ENCODE results near the gene LRRC38. TPM values are rescaled to one million over a fixed set of nuclear protein-coding genes. Genes with fewer than 3 reads are reported as not detected.

The LRRC38 gene
- total and polyA plus RNA-seq, 2 donors (not counting 1 experiment from before 2014, with no cell fraction given): not detected

GRCh38 chr1:13483946-13484345, 29.9 kb downstream of the LRRC38 start:
- TF ChIP-seq EZH2 (IDR thresholded peaks at IDR 0.05; ENCODE audit: borderline replicate concordance, insufficient read depth, low read depth, low read length, poor library complexity, severe bottlenecking): no peak
- TF ChIP-seq CTCF (IDR thresholded peaks at IDR 0.05): no peak
- no peak for ATAC-seq (ENCODE audit: low read depth)
- H3K27ac ChIP-seq (ENCODE audit: low read length in 2 of 2): no peak overlapping the region
- intact Hi-C loops (cut with micrococcal nuclease): no loop called here
- H3K4me3 ChIP-seq (ENCODE audit: control extremely low read depth in 1 of 5, extremely low read depth in 1 of 5, insufficient read depth in 1 of 5, low read depth in 2 of 5, low read length in 4 of 5): no peak overlapping the region
- H3K4me3 Mint-ChIP-seq: no peak overlapping the region
- peaks cover 0 to 6% (median 0%) of the 10 kb centered on the region in 4 experiments for H3K27me3 ChIP-seq (replicated peaks in 1 of 4; ENCODE audit: control extremely low read depth in 1 of 4, control insufficient read depth in 3 of 4, insufficient read depth in 4 of 4, low read length in 3 of 4)
- no peaks in the 10 kb centered on the region for H3K4me1 ChIP-seq (ENCODE audit: control insufficient read depth in 2 of 2, insufficient read depth in 2 of 2, low read length in 2 of 2)
- no peak for DNase-seq
- H3K9me3 Mint-ChIP-seq (ENCODE audit: insufficient read depth): no peaks in the 10 kb centered on the region
- no peaks in the 10 kb centered on the region for H3K36me3 ChIP-seq (replicated peaks in 1 of 2; ENCODE audit: control extremely low read depth in 1 of 2, control insufficient read depth in 1 of 2, extremely low read depth in 1 of 2, insufficient read depth in 2 of 2, low read length in 1 of 2)
- ChIA-PET POLR2A (no interaction called here), CTCF (no interaction called here)
- H3K79me2 ChIP-seq (ENCODE audit: control insufficient read depth, insufficient read depth, low read length): no peaks in the 10 kb centered on the region
- H3K27me3 Mint-ChIP-seq: peaks cover 20% of the 10 kb centered on the region
- WGBS (ENCODE audit: insufficient coverage): 94% methylated on average over 10 of the region's 12 CpGs
- no peaks in the 10 kb centered on the region for H4K20me1 ChIP-seq (ENCODE audit: control insufficient read depth, insufficient read depth, low read length, poor library complexity, severe bottlenecking)
- no peak overlapping the region for H3K9ac ChIP-seq (ENCODE audit: low read length)
- no peaks in the 10 kb centered on the region for H3K4me1 Mint-ChIP-seq
- H3K27ac Mint-ChIP-seq: no peak overlapping the region
- no peak overlapping the region for H2AFZ ChIP-seq (ENCODE audit: insufficient read depth, low read depth, low read length, poor library complexity, severe bottlenecking)
- no peak overlapping the region for H3K4me2 ChIP-seq (replicated peaks; ENCODE audit: low read depth, low read length, poor library complexity, severe bottlenecking)
- H3K9me3 ChIP-seq (ENCODE audit: control extremely low read depth in 1 of 3, control insufficient read depth in 2 of 3, insufficient read depth in 1 of 3, low read length in 2 of 3): no peaks in the 10 kb centered on the region

- no peak overlapping the region for H3K4me2 ChIP-seq (replicated peaks; ENCODE audit: low read depth, low read length, poor library complexity, severe bottlenecking)
- H3K4me1 ChIP-seq (ENCODE audit: control insufficient read depth in 2 of 2, insufficient read depth in 2 of 2, low read length in 2 of 2): no peaks in the 10 kb centered on the region
- DNase-seq: no peak
- POLR2A ChIA-PET: no interaction called here
- no peak overlapping the region for H3K27ac ChIP-seq (ENCODE audit: low read length in 2 of 2)
- no peaks in the 10 kb centered on the region for H3K79me2 ChIP-seq (ENCODE audit: control insufficient read depth, insufficient read depth, low read length)
- 79% methylated on average over 1 of the region's 4 CpGs for WGBS (ENCODE audit: insufficient coverage)
- TF ChIP-seq EZH2 (IDR thresholded peaks at IDR 0.05; ENCODE audit: borderline replicate concordance, insufficient read depth, low read depth, low read length, poor library complexity, severe bottlenecking): no peak
- no peak for TF ChIP-seq CTCF (IDR thresholded peaks at IDR 0.05)
- Mint-ChIP-seq H3K27me3 (peaks cover 15% of the 10 kb centered on the region), H3K9me3 (ENCODE audit: insufficient read depth) (no peaks in the 10 kb centered on the region), H3K4me3 (no peak overlapping the region), H3K27ac (no peak overlapping the region), H3K4me1 (no peaks in the 10 kb centered on the region)
- ATAC-seq (ENCODE audit: low read depth): no peak
- H3K9me3 ChIP-seq (ENCODE audit: control extremely low read depth in 1 of 3, control insufficient read depth in 2 of 3, insufficient read depth in 1 of 3, low read length in 2 of 3): no peaks in the 10 kb centered on the region
- no peak overlapping the region for H2AFZ ChIP-seq (ENCODE audit: insufficient read depth, low read depth, low read length, poor library complexity, severe bottlenecking)
- H3K4me3 ChIP-seq (ENCODE audit: control extremely low read depth in 1 of 5, extremely low read depth in 1 of 5, insufficient read depth in 1 of 5, low read depth in 2 of 5, low read length in 4 of 5): no peak overlapping the region
- peaks cover 0 to 6% (median 0%) of the 10 kb centered on the region in 4 experiments for H3K27me3 ChIP-seq (replicated peaks in 1 of 4; ENCODE audit: control extremely low read depth in 1 of 4, control insufficient read depth in 3 of 4, insufficient read depth in 4 of 4, low read length in 3 of 4)
- no peaks in the 10 kb centered on the region for H3K36me3 ChIP-seq (replicated peaks in 1 of 2; ENCODE audit: control extremely low read depth in 1 of 2, control insufficient read depth in 1 of 2, extremely low read depth in 1 of 2, insufficient read depth in 2 of 2, low read length in 1 of 2)
- CTCF ChIA-PET: interaction anchor here (1.1 to 1.7 kb wide), 2 partner anchors 12 to 15 kb away, joined by 3 to 4 read pairs; no protein-coding TSS in a partner anchor
- H4K20me1 ChIP-seq (ENCODE audit: control insufficient read depth, insufficient read depth, low read length, poor library complexity, severe bottlenecking): no peaks in the 10 kb centered on the region
- H3K9ac ChIP-seq (ENCODE audit: low read length): no peak overlapping the region
- intact Hi-C loops (cut with micrococcal nuclease): no loop called here
Measured at GRCh38 chr1:13482600-13482999, 31.2 kb downstream of the LRRC38 start.

All from B cell (primary cell).